Erythroblast (primary cell): ENCODE results near the gene EXOC2.

ENCODE experiments used
- GATA1 ChIP-seq: IDR thresholded peaks from 2 replicates; pipeline ENCODE4 v1.6.1; 2011; ENCODE audit warnings: low read depth, mild to moderate bottlenecking, control low read depth, low read length, moderate library complexity
- POLR2A ChIP-seq: IDR thresholded peaks from 2 replicates; pipeline ENCODE4 v1.6.1; 2011; ENCODE audit warnings: mild to moderate bottlenecking, low read length

DNA sequence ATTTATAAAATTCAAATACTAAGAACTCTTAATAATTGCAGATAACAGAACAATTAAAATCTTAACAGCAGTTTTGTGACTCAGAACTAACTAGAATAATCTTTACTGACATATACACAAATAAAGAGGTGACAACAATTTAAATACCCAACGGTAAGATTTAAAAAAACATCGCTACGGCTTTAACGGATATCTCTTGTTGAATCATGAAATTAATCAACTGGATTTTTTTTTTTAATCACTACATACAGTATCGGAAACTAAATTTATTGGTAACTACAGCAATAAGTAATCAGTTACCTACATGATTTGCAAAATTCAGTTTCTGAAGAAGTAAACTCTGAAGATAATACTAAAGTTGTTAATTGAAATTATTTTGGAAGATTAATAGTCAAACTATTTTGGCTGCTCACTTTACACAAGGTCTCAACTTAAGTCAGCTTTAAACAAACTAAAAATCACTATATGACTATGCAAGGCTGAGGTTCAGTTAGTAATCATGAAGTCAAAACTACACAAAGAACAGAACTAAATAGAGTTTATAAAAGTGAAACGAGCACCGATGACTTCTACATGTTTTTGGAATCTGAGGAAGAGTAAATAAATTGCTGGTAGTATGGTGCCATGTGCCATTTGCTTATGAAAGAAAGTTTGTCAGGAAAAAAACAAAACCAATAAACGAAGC, 164.8 kb downstream of the EXOC2 start:
- no peak for TF ChIP-seq POLR2A
- no peak for TF ChIP-seq GATA1
